H1 (cell line): Measurements from ENCODE around the gene LAG3. TPM values are rescaled to one million over a fixed set of nuclear protein-coding genes. Genes with fewer than 3 reads are reported as not detected.

Experiments
- ASH2L ChIP-seq: fragments of 200-600, 300-600 bp; sonication (generic); IDR thresholded peaks from one replicate; pipeline ENCODE4 v1.7.1; 2017; ENCODE audit warnings: low read length
- CBX8 ChIP-seq: fragments of 300-800, 300-1000 bp; sonication (generic); IDR thresholded peaks from 2 replicates; pipeline ENCODE4 v1.7.1; 2016; ENCODE audit warnings: low read depth, low read length, borderline replicate concordance
- CEBPB ChIP-seq: IDR thresholded peaks from 2 replicates; pipeline ENCODE4 v1.6.1; 2012; ENCODE audit warnings: low read depth, low read length
- CHD2 ChIP-seq: IDR thresholded peaks from 2 replicates; pipeline ENCODE4 v1.6.1; 2012; ENCODE audit warnings: low read length, improper control_type of control experiment
- CTBP2 ChIP-seq: IDR thresholded peaks from 2 replicates; pipeline ENCODE4 v1.7.0; 2011; ENCODE audit warnings: borderline replicate concordance, mild to moderate bottlenecking, moderate library complexity, mixed read lengths, low read length; ENCODE audit not compliant: insufficient read depth, insufficient read length
- CTCF ChIP-seq, 3 experiments: IDR thresholded peaks; 1 replicate in 2 of 3; 2 replicates in 1 of 3; pipeline versions ENCODE4 v1.5.1 to v1.6.1; 2011; ENCODE audit warnings: low read length in 3 of 3, mild to moderate bottlenecking in 3 of 3, inconsistent platforms in 2 of 3, low read depth in 1 of 3, moderate library complexity in 1 of 3; ENCODE audit not compliant: insufficient read depth in 1 of 3; ENCODE audit errors: control extremely low read depth in 1 of 3
- EGR1 ChIP-seq: IDR thresholded peaks from 2 replicates; pipeline ENCODE4 v1.6.1; 2011; ENCODE audit warnings: low read depth, low read length, borderline replicate concordance
- EZH2 ChIP-seq: fragments of 200-600 bp; sonication (generic); IDR thresholded peaks from 2 replicates; pipeline ENCODE4 v1.7.1; 2012; ENCODE audit warnings: low read depth, mild to moderate bottlenecking, moderate library complexity, low read length, inconsistent platforms; ENCODE audit not compliant: severe bottlenecking
- HDAC6 ChIP-seq: IDR thresholded peaks from one replicate; pipeline ENCODE4 v1.7.1; 2012; ENCODE audit warnings: low read depth, mild to moderate bottlenecking, inconsistent platforms, low read length, moderate library complexity
- JUN ChIP-seq: IDR thresholded peaks from 2 replicates; pipeline ENCODE4 v1.6.1; 2011; ENCODE audit warnings: low read depth, mild to moderate bottlenecking, improper control_type of control experiment, low read length
- JUND ChIP-seq: IDR thresholded peaks from 2 replicates; pipeline ENCODE4 v1.6.1; 2011; ENCODE audit warnings: mild to moderate bottlenecking, improper control_type of control experiment, low read length
- KDM1A ChIP-seq: fragments of 200-600, 300-600 bp; sonication (generic); IDR thresholded peaks from 2 replicates; pipeline ENCODE4 v1.7.1; 2016; ENCODE audit warnings: mild to moderate bottlenecking, low read length, borderline replicate concordance
- MAFK ChIP-seq: IDR thresholded peaks from 2 replicates; pipeline ENCODE4 v1.6.1; 2012; ENCODE audit warnings: low read depth, mild to moderate bottlenecking, improper control_type of control experiment, low read length
- POLR2A ChIP-seq, 2 experiments: IDR thresholded peaks; 1 replicate in 1 of 2; 2 replicates in 1 of 2; pipeline ENCODE4 v1.6.1; 2011; ENCODE audit warnings: low read depth in 2 of 2, low read length in 2 of 2, mild to moderate bottlenecking in 2 of 2; ENCODE audit errors: control extremely low read depth in 1 of 2
- RAD21 ChIP-seq, 2 experiments: IDR thresholded peaks in 1 of 2; conservative IDR thresholded peaks in 1 of 2; 2 replicates each; pipeline ENCODE4 v1.6.1; 2011; ENCODE audit warnings: low read depth in 2 of 2, low read length in 2 of 2, improper control_type of control experiment in 1 of 2, inconsistent platforms in 1 of 2, mild to moderate bottlenecking in 1 of 2, moderate library complexity in 1 of 2
- TAF1 ChIP-seq: IDR thresholded peaks from 2 replicates; pipeline ENCODE4 v1.6.1; 2011; ENCODE audit warnings: mild to moderate bottlenecking, low read depth, low read length
- TCF12 ChIP-seq: IDR thresholded peaks from 2 replicates; pipeline ENCODE4 v1.6.1; 2011; ENCODE audit warnings: low read depth, mild to moderate bottlenecking, low read length
- polyA plus RNA-seq, 7 experiments: library from polyadenylated mRNA; depleted of rRNA in 3 of 7; stranded (reverse) in 5 of 7; unstranded in 2 of 7; fragments of >200 nt in 5 of 7; fragments of 200-250 nt in 2 of 7; gene quantifications; 1 replicate in 5 of 7; 2 replicates in 1 of 7; 4 replicates in 1 of 7; pipeline versions ENCODE4 v1.2.1 to v1.2.3, GENCODE V29; 2011 to 2013; ENCODE audit warnings: missing spikeins in 2 of 7, mixed read lengths in 2 of 7
- total RNA-seq: library from RNA; stranded (reverse); fragmentation: NEBNext Ultra II Directional; extraction: Animal tissue kit (Norgen Biotek cat#: 25700); gene quantifications from 2 replicates; pipeline ENCODE4 v1.2.1, GENCODE V29; 2021
- TF ChIP-seq, protein P1 (sequence below): IDR thresholded peaks from 2 replicates; pipeline ENCODE4 v1.6.1; 2011; ENCODE audit warnings: low read depth, mild to moderate bottlenecking, low read length; ENCODE audit not compliant: insufficient read depth
- TF ChIP-seq, protein P2 (sequence below): IDR thresholded peaks from 2 replicates; pipeline ENCODE4 v1.6.1; 2012; ENCODE audit warnings: low read length, inconsistent platforms

The LAG3 gene
- total and polyA plus RNA-seq, 2 of the 8 experiments (the other 6 are each of a cell fraction or from before 2014, with no cell fraction given): 1.1 to 3.1 TPM

- TF ChIP-seq EZH2 (no peak), JUN (no peak), RAD21 (IDR thresholded peaks at IDR 0.05 in 1 of 2, conservative IDR thresholded peaks at IDR 0.05 in 1 of 2; ENCODE audit: low read depth in 2 of 2, low read length in 2 of 2) (0 out of 4 replicates have a peak, but pooled peaks of 1 of the 2 experiments have one; percentile 2), CTBP2 (no peak), CTCF (IDR thresholded peaks at IDR 0.05; ENCODE audit: control extremely low read depth in 1 of 3, insufficient read depth in 1 of 3, low read depth in 1 of 3, low read length in 3 of 3) (peak in 1 of 3 experiments; percentile 24; a peak in 1 of 4 replicates), TCF12 (peak; percentile 34; the same call in 1 of the 2 replicates), JUND (no peak), KDM1A (peak; percentile 39; the same call in 1 of the 2 replicates), CEBPB (no peak), ASH2L (peak; percentile 57), TAF1 (peak; percentile 71), EGR1 (peak; percentile 97), MAFK (no peak), CBX8 (no peak), POLR2A (IDR thresholded peaks at IDR 0.05; ENCODE audit: control extremely low read depth in 1 of 2, low read depth in 2 of 2, low read length in 2 of 2) (peak in 1 of 2 experiments; percentile 54; a peak in 2 of 3 replicates), CHD2 (no peak; the same call in 1 of the 2 replicates), HDAC6 (no peak)
- TF ChIP-seq, protein P1, sequence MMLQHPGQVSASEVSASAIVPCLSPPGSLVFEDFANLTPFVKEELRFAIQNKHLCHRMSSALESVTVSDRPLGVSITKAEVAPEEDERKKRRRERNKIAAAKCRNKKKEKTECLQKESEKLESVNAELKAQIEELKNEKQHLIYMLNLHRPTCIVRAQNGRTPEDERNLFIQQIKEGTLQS: peak; percentile 64; the same call in 1 of the 2 replicates
- TF ChIP-seq, protein P2, sequence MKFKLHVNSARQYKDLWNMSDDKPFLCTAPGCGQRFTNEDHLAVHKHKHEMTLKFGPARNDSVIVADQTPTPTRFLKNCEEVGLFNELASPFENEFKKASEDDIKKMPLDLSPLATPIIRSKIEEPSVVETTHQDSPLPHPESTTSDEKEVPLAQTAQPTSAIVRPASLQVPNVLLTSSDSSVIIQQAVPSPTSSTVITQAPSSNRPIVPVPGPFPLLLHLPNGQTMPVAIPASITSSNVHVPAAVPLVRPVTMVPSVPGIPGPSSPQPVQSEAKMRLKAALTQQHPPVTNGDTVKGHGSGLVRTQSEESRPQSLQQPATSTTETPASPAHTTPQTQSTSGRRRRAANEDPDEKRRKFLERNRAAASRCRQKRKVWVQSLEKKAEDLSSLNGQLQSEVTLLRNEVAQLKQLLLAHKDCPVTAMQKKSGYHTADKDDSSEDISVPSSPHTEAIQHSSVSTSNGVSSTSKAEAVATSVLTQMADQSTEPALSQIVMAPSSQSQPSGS: peak; percentile 69; the same call in 1 of the 2 replicates
Measured at GRCh38 chr12:6723607-6724408, 48.5 kb upstream of the LAG3 start, which contains the start of gene COPS7A (continued).
